H9 (cell line): ENCODE results near the gene TBL1Y. TPM values are rescaled to one million over a fixed set of nuclear protein-coding genes. Genes with fewer than 3 reads are reported as not detected.

Source experiments
- DNase-seq: peaks from one replicate; pipeline ENCODE4 v3.0.0-alpha.2; 2017
- H2AFZ ChIP-seq: one replicate; pipeline ENCODE4 v1.6.1; 2013; ENCODE audit warnings: mild to moderate bottlenecking, low read length, control low read depth, moderate library complexity
- H2AK5ac ChIP-seq: 2 replicates; pipeline ENCODE4 v1.6.1; 2013; ENCODE audit warnings: low read length, control low read depth, mixed read lengths; ENCODE audit not compliant: insufficient read length
- H2BK120ac ChIP-seq: one replicate; pipeline ENCODE4 v1.6.1; 2013; ENCODE audit warnings: low read depth, mild to moderate bottlenecking, low read length, control low read depth, inconsistent platforms; ENCODE audit not compliant: poor library complexity, severe bottlenecking
- H2BK12ac ChIP-seq: 2 replicates; pipeline ENCODE4 v1.6.1; 2013; ENCODE audit warnings: low read length, control low read depth, mixed read lengths, low read depth; ENCODE audit not compliant: insufficient read length
- H2BK15ac ChIP-seq: 2 replicates; pipeline ENCODE4 v1.6.1; 2013; ENCODE audit warnings: low read depth, low read length, control low read depth
- H2BK20ac ChIP-seq: one replicate; pipeline ENCODE4 v1.6.1; 2013; ENCODE audit warnings: low read depth, mild to moderate bottlenecking, low read length, control low read depth, inconsistent platforms; ENCODE audit not compliant: poor library complexity, severe bottlenecking
- H2BK5ac ChIP-seq: 2 replicates; pipeline ENCODE4 v1.6.1; 2013; ENCODE audit warnings: low read length, control low read depth, mixed read lengths; ENCODE audit not compliant: insufficient read length
- H3K14ac ChIP-seq: 2 replicates; pipeline ENCODE4 v1.6.1; 2013; ENCODE audit warnings: low read length, control low read depth; ENCODE audit not compliant: insufficient read depth
- H3K18ac ChIP-seq: 2 replicates; pipeline ENCODE4 v1.6.1; 2013; ENCODE audit warnings: low read depth, mild to moderate bottlenecking, mixed read lengths, low read length, control low read depth; ENCODE audit not compliant: insufficient read length
- H3K23ac ChIP-seq: 2 replicates; pipeline ENCODE4 v1.6.1; 2013; ENCODE audit warnings: low read length, control low read depth, mixed read lengths, low read depth; ENCODE audit not compliant: insufficient read length
- H3K23me2 ChIP-seq: 2 replicates; pipeline ENCODE4 v1.6.1; 2013; ENCODE audit warnings: low read depth, mild to moderate bottlenecking, mixed read lengths, low read length, control low read depth; ENCODE audit not compliant: insufficient read length, poor library complexity, severe bottlenecking
- H3K27ac ChIP-seq: 2 replicates; pipeline ENCODE4 v1.5.1; 2013; ENCODE audit warnings: low read length, control low read depth, mixed read lengths, low read depth; ENCODE audit not compliant: insufficient read length
- H3K27me3 ChIP-seq: 2 replicates; pipeline ENCODE4 v1.6.1; 2013; ENCODE audit warnings: low read length, control low read depth, inconsistent platforms; ENCODE audit not compliant: insufficient read depth
- H3K4ac ChIP-seq: 2 replicates; pipeline ENCODE4 v1.6.1; 2013; ENCODE audit warnings: low read depth, mild to moderate bottlenecking, control low read depth, inconsistent platforms, low read length, moderate library complexity
- H3K4me1 ChIP-seq: 2 replicates; pipeline ENCODE4 v1.6.1; 2013; ENCODE audit warnings: low read length, control low read depth, inconsistent platforms; ENCODE audit not compliant: insufficient read depth
- H3K4me2 ChIP-seq: 2 replicates; pipeline ENCODE4 v1.6.1; 2013; ENCODE audit warnings: low read length, control low read depth, mixed read lengths; ENCODE audit not compliant: insufficient read length, insufficient read depth
- H3K56ac ChIP-seq: 2 replicates; pipeline ENCODE4 v1.6.1; 2013; ENCODE audit warnings: low read depth, mild to moderate bottlenecking, mixed read lengths, low read length, control low read depth; ENCODE audit not compliant: insufficient read length
- H3K79me1 ChIP-seq: 2 replicates; pipeline ENCODE4 v1.6.1; 2013; ENCODE audit warnings: low read depth, mild to moderate bottlenecking, moderate library complexity, low read length, control low read depth, inconsistent platforms; ENCODE audit not compliant: insufficient read depth, poor library complexity, severe bottlenecking
- H3K79me2 ChIP-seq: 2 replicates; pipeline ENCODE4 v1.6.1; 2013; ENCODE audit warnings: low read length, control low read depth, inconsistent platforms; ENCODE audit not compliant: insufficient read depth
- H3K9ac ChIP-seq: 2 replicates; pipeline ENCODE4 v1.6.1; 2013; ENCODE audit warnings: low read length, control low read depth, mixed read lengths; ENCODE audit not compliant: insufficient read length; ENCODE audit errors: extremely low read depth
- H3K9me3 ChIP-seq: one replicate; pipeline ENCODE4 v1.6.1; 2013; ENCODE audit warnings: low read depth, low read length, inconsistent platforms; ENCODE audit not compliant: control insufficient read depth
- H3T11ph ChIP-seq: one replicate; pipeline ENCODE4 v1.6.1; 2013; ENCODE audit warnings: mild to moderate bottlenecking, low read length, control low read depth, inconsistent platforms
- H4K20me1 ChIP-seq: one replicate; pipeline ENCODE4 v1.6.1; 2013; ENCODE audit not compliant: control insufficient read depth, insufficient read length, insufficient read depth
- H4K5ac ChIP-seq: 2 replicates; pipeline ENCODE4 v1.6.1; 2013; ENCODE audit warnings: low read depth, mild to moderate bottlenecking, mixed read lengths, low read length, control low read depth; ENCODE audit not compliant: insufficient read length
- H4K8ac ChIP-seq: replicated peaks from 2 replicates; pipeline ENCODE4 v1.6.1; 2013; ENCODE audit warnings: low read length, control low read depth, mixed read lengths, low read depth; ENCODE audit not compliant: insufficient read length
- H4K91ac ChIP-seq: 2 replicates; pipeline ENCODE4 v1.6.1; 2013; ENCODE audit warnings: low read depth, mild to moderate bottlenecking, moderate library complexity, mixed read lengths, low read length, control low read depth; ENCODE audit not compliant: insufficient read length
- H3K27ac Mint-ChIP-seq, 3 experiments: 2 replicates in 2 of 3; 3 replicates in 1 of 3; pipeline ENCODE4 v1.8.0; 2020 to 2021; ENCODE audit warnings: mixed read lengths in 3 of 3, mild to moderate bottlenecking in 1 of 3, moderate library complexity in 1 of 3
- H3K27me3 Mint-ChIP-seq: 2 replicates; pipeline ENCODE4 v1.8.0; 2021; ENCODE audit warnings: low read depth, mild to moderate bottlenecking, moderate library complexity, mixed read lengths
- H3K36me3 Mint-ChIP-seq, 3 experiments: 2 replicates in 2 of 3; 3 replicates in 1 of 3; pipeline ENCODE4 v1.8.0; 2020 to 2021; ENCODE audit warnings: low read depth in 3 of 3, mixed read lengths in 3 of 3; ENCODE audit not compliant: insufficient read depth in 1 of 3
- H3K4me1 Mint-ChIP-seq, 2 experiments: 2 replicates each; pipeline ENCODE4 v1.8.0; 2020; ENCODE audit warnings: mixed read lengths in 2 of 2
- H3K4me3 Mint-ChIP-seq, 2 experiments: 2 replicates in 1 of 2; 3 replicates in 1 of 2; pipeline ENCODE4 v1.8.0; 2020 to 2021; ENCODE audit warnings: mild to moderate bottlenecking in 2 of 2, mixed read lengths in 2 of 2, moderate library complexity in 1 of 2
- H3K9me3 Mint-ChIP-seq, 2 experiments: 2 replicates in 1 of 2; 3 replicates in 1 of 2; pipeline ENCODE4 v1.8.0; 2020; ENCODE audit warnings: mild to moderate bottlenecking in 2 of 2, mixed read lengths in 2 of 2, moderate library complexity in 1 of 2
- CTCF ChIP-seq: fragments of 200-600 bp; sonication (generic); conservative IDR thresholded peaks from 3 replicates; pipeline ENCODE4 v1.8.0; 2021; ENCODE audit warnings: antibody characterized with exemption, mild to moderate bottlenecking
- WGBS: extraction: QIAGEN DNeasy Blood & Tissue Kit; methylation state at CpG from one replicate; pipeline ENCODE4 v1.1.7; 2013; ENCODE audit warnings: missing lambda C conversion rate, low lambda C conversion rate, mixed read lengths; ENCODE audit not compliant: insufficient read length; ENCODE audit errors: extremely low coverage; 5-methylcytosine and 5-hydroxymethylcytosine counted together
- total RNA-seq: library from RNA; stranded (reverse); gene quantifications from 2 replicates; pipeline ENCODE4 v1.2.1, GENCODE V29; 2021

Gene TBL1Y
- total RNA-seq, 1 experiment from 2014 or later, result not detected

- Histone ChIP-seq H2BK5ac (no peak overlapping the region), H3K23me2 (no peaks in the 10 kb centered on the region), H2BK12ac (no peak overlapping the region), H3T11ph (no peak overlapping the region), H2AK5ac (no peak overlapping the region), H2AFZ (no peak overlapping the region), H3K14ac (no peak overlapping the region), H4K20me1 (no peaks in the 10 kb centered on the region), H3K18ac (no peak overlapping the region), H4K91ac (no peak overlapping the region), H2BK120ac (no peak overlapping the region), H3K23ac (no peak overlapping the region), H3K79me1 (no peaks in the 10 kb centered on the region), H3K56ac (no peak overlapping the region), H4K8ac (no peak overlapping the region), H3K4me2 (no peak overlapping the region), H2BK15ac (no peak overlapping the region), H3K9me3 (no peaks in the 10 kb centered on the region), H3K27ac (no peak overlapping the region), H3K27me3 (no peaks in the 10 kb centered on the region), H4K5ac (no peak overlapping the region), H3K9ac (no peak overlapping the region), H3K4ac (no peak overlapping the region), H2BK20ac (no peak overlapping the region), H3K79me2 (no peaks in the 10 kb centered on the region), H3K4me1 (no peaks in the 10 kb centered on the region)
- Mint-ChIP-seq H3K27me3 (no peaks in the 10 kb centered on the region), H3K36me3 (no peaks in the 10 kb centered on the region), H3K9me3 (no peaks in the 10 kb centered on the region), H3K4me1 (no peaks in the 10 kb centered on the region), H3K27ac (no peak overlapping the region), H3K4me3 (no peak overlapping the region)
- TF ChIP-seq CTCF, result no peak
- WGBS, result no CpG with 5 or more reads among the region's 2 CpGs
- no peak for DNase-seq
Observed at GRCh38 chrY:6935497-6935896, 25.0 kb downstream of the TBL1Y start.
